K562 (cell line): ENCODE data around the gene FAF2. TPM values are rescaled to one million over a fixed set of nuclear protein-coding genes. Genes with fewer than 3 reads are reported as not detected.

Experiments
- ARID3A ChIP-seq: IDR thresholded peaks from 2 replicates; pipeline ENCODE4 v1.6.1; 2012; ENCODE audit warnings: low read depth, low read length, improper control_type of control experiment, borderline replicate concordance
- ATF2 ChIP-seq: sonication (generic); formaldehyde crosslinking; IDR thresholded peaks from 2 replicates; pipeline ENCODE4 v1.8.1; 2022; ENCODE audit warnings: missing genetic modification reagents
- C11orf30 ChIP-seq: fragments of 450-650 bp; IDR thresholded peaks from 2 replicates; pipeline ENCODE4 v1.6.1; 2016; ENCODE audit warnings: low read depth, mild to moderate bottlenecking
- CHD4 ChIP-seq: fragments of 200-600 bp; sonication (generic); IDR thresholded peaks from 3 replicates; pipeline ENCODE4 v1.6.1; 2012; ENCODE audit warnings: low read depth, mild to moderate bottlenecking, mixed read lengths, low read length, inconsistent platforms; ENCODE audit not compliant: insufficient read depth, insufficient replicate concordance, poor library complexity, severe bottlenecking
- DACH1 ChIP-seq: fragments of 450-650 bp; IDR thresholded peaks from 2 replicates; pipeline ENCODE4 v1.6.1; 2018; ENCODE audit not compliant: partially characterized antibody
- DDX20 ChIP-seq: fragments of 450-650 bp; IDR thresholded peaks from 2 replicates; pipeline ENCODE4 v1.6.1; 2016; ENCODE audit warnings: missing genetic modification characterization, low read depth, mild to moderate bottlenecking, missing compliant biosample characterization, moderate library complexity
- E2F4 ChIP-seq: sonication (generic); formaldehyde crosslinking; IDR thresholded peaks from 2 replicates; pipeline ENCODE4 v1.8.0; 2022; ENCODE audit warnings: mild to moderate bottlenecking, low read depth, missing genetic modification reagents
- L3MBTL2 ChIP-seq: fragments of 450-650 bp; IDR thresholded peaks from 2 replicates; pipeline ENCODE4 v1.6.1; 2016; ENCODE audit warnings: mild to moderate bottlenecking, moderate library complexity
- MAZ ChIP-seq, 2 experiments: fragments of 450-650 bp in 1 of 2; sonication (generic) in 1 of 2; formaldehyde crosslinking; IDR thresholded peaks in 1 of 2; conservative IDR thresholded peaks in 1 of 2; 2 replicates each; pipeline versions ENCODE4 v1.4.0 to v1.5.0; 2020; ENCODE audit warnings: mild to moderate bottlenecking in 1 of 2, missing genetic modification reagents in 1 of 2
- MXI1 ChIP-seq: IDR thresholded peaks from 2 replicates; pipeline ENCODE4 v1.6.1; 2011; ENCODE audit warnings: low read depth, mild to moderate bottlenecking, improper control_type of control experiment, low read length
- NCOA1 ChIP-seq: fragments of 450-650 bp; IDR thresholded peaks from 2 replicates; pipeline ENCODE4 v1.6.1; 2016; ENCODE audit warnings: low read depth
- NFATC3 ChIP-seq: fragments of 450-650 bp; IDR thresholded peaks from 2 replicates; pipeline ENCODE4 v1.6.1; 2017; ENCODE audit warnings: mild to moderate bottlenecking
- NR1H2 ChIP-seq: sonication (generic); formaldehyde crosslinking; IDR thresholded peaks from 2 replicates; pipeline ENCODE4 v1.4.0; 2020; ENCODE audit warnings: mild to moderate bottlenecking, missing genetic modification reagents
- PHF8 ChIP-seq: fragments of 200-600 bp; sonication (generic); IDR thresholded peaks from 2 replicates; pipeline ENCODE4 v1.6.1; 2012; ENCODE audit warnings: mixed run types, mild to moderate bottlenecking, inconsistent platforms, low read length, moderate library complexity, borderline replicate concordance
- PRMT5 ChIP-seq: sonication (generic); formaldehyde crosslinking; IDR thresholded peaks from 2 replicates; pipeline ENCODE4 v1.5.0; 2020; ENCODE audit warnings: missing genetic modification reagents
- RAD51 ChIP-seq: fragments of 450-650 bp; IDR thresholded peaks from 2 replicates; pipeline ENCODE4 v1.7.1; 2016; ENCODE audit warnings: low read depth, mild to moderate bottlenecking, borderline replicate concordance
- RFX7 ChIP-seq: fragments of 250-450 bp; sonication (Bioruptor Pico); IDR thresholded peaks from 2 replicates; pipeline ENCODE4 v1.5.1; 2021; ENCODE audit warnings: mild to moderate bottlenecking
- SP1 ChIP-seq: sonication (generic); formaldehyde crosslinking; IDR thresholded peaks from 2 replicates; pipeline ENCODE4 v1.8.1; 2022; ENCODE audit warnings: mild to moderate bottlenecking, missing genetic modification reagents
- SREBF2 ChIP-seq: sonication (generic); formaldehyde crosslinking; IDR thresholded peaks from 2 replicates; pipeline ENCODE4 v1.4.0; 2020; ENCODE audit warnings: mild to moderate bottlenecking, missing genetic modification reagents
- SUPT5H ChIP-seq: fragments of 450-650 bp; IDR thresholded peaks from 2 replicates; pipeline ENCODE4 v1.6.1; 2016
- ZBTB26 ChIP-seq: fragments of 450-650 bp; formaldehyde crosslinking; IDR thresholded peaks from 2 replicates; pipeline ENCODE4 v1.4.0; 2022; ENCODE audit warnings: missing genetic modification characterization
- ZNF445 ChIP-seq: fragments of 250-450 bp; sonication (Bioruptor Pico); IDR thresholded peaks from 2 replicates; pipeline ENCODE4 v1.4.0; 2020; ENCODE audit warnings: low read depth, mild to moderate bottlenecking, moderate library complexity
- polyA plus RNA-seq, 8 experiments: library from polyadenylated mRNA; depleted of rRNA in 4 of 8; stranded (reverse) in 5 of 8; unstranded in 3 of 8; fragments of >200 nt; fragmentation: Nextera tagmentation in 2 of 8; fragmentation: Illumina TruSeq in 1 of 8; extraction: Ambion mirVana in 2 of 8; extraction: Trizol in 1 of 8; gene quantifications; 2 replicates each; pipeline versions ENCODE4 v1.2.1 to v1.2.3, GENCODE V29; 2011 to 2014; ENCODE audit warnings: inconsistent platforms in 1 of 8, missing spikeins in 1 of 8
- total RNA-seq, 7 experiments: library from RNA; depleted of rRNA in 6 of 7; stranded (reverse); fragments of >200 nt in 6 of 7; fragmentation: Illumina TruSeq in 2 of 7; extraction: Trizol in 2 of 7; gene quantifications; 2 replicates each; pipeline versions ENCODE4 v1.2.1 to v1.2.3, GENCODE V29; 2011 to 2021; ENCODE audit warnings: low replicate concordance in 1 of 7

FAF2 gene
- total and polyA plus RNA-seq, 9 of the 15 experiments (the other 6 are each of a cell fraction or from before 2014, with no cell fraction given) = 25.0 to 44.6 (median 36.1) TPM

- TF ChIP-seq SREBF2 = no peak
- no peak for TF ChIP-seq E2F4 (CRISPR knock-in tag)
- TF ChIP-seq ZNF445 (CRISPR knock-in tag) = no peak
- TF ChIP-seq PRMT5 (CRISPR knock-in tag) = no peak
- peak; percentile 99 to 100 for TF ChIP-seq MAZ (CRISPR knock-in tag; conservative IDR thresholded peaks at IDR 0.05 in 1 of 2, IDR thresholded peaks at IDR 0.05 in 1 of 2)
- TF ChIP-seq DACH1 = no peak
- peak; percentile 64; the same call in 1 of the 2 replicates for TF ChIP-seq PHF8
- TF ChIP-seq ARID3A = no peak
- TF ChIP-seq SP1 (CRISPR knock-in tag) = no peak
- TF ChIP-seq C11orf30 = no peak
- no peak for TF ChIP-seq NFATC3
- no peak for TF ChIP-seq RFX7 (CRISPR knock-in tag)
- TF ChIP-seq ZBTB26 (CRISPR knock-in tag) = no peak
- no peak for TF ChIP-seq NR1H2 (CRISPR knock-in tag)
- TF ChIP-seq MXI1 = 0 out of 2 replicates have a peak, but pooled peaks have one; percentile 28
- no peak for TF ChIP-seq ATF2 (CRISPR knock-in tag)
- TF ChIP-seq L3MBTL2 = peak; percentile 51; the same call in 1 of the 2 replicates
- TF ChIP-seq RAD51 = peak; percentile 89
- no peak for TF ChIP-seq CHD4
- TF ChIP-seq DDX20 (tag) = no peak
- peak; percentile 64 for TF ChIP-seq SUPT5H
- no peak for TF ChIP-seq NCOA1
Observed at GRCh38 chr5:176536902-176537553, 88.8 kb downstream of the FAF2 start, which contains the start of gene RNF44 (continued).
